Measurements from ENCODE around the gene KBTBD8. TPM values are rescaled to one million over a fixed set of nuclear protein-coding genes. Genes with fewer than 3 reads are reported as not detected.

KBTBD8 gene
- total and polyA plus RNA-seq, 2 of the 8 experiments (the other 6 are each of a cell fraction or from before 2014, with no cell fraction given): 3.2 to 23.9 TPM

GRCh38 chr3:66997560-66998112 is 471 bp upstream of the KBTBD8 start:
- Histone ChIP-seq H3K79me1 (ENCODE audit: low read depth, low read length) (peaks cover 3% of the 10 kb centered on the region; the same call in 1 of the 2 replicates), H3K23me2 (ENCODE audit: low read depth, low read length) (peaks cover 5% of the 10 kb centered on the region), H3K14ac (ENCODE audit: insufficient read length) (no peak overlapping the region), H2BK20ac (ENCODE audit: low read length) (no peak overlapping the region), H4K91ac (replicated peaks; ENCODE audit: insufficient read length, low read length) (no peak overlapping the region), H2AK5ac (ENCODE audit: low read depth, low read length) (no peak overlapping the region), H3K4me1 (replicated peaks in 1 of 4; ENCODE audit: control insufficient read depth in 3 of 4, insufficient read depth in 4 of 4, low read length in 3 of 4) (no peaks in the 10 kb centered on the region; a peak in 2 of 7 replicates), H3K23ac (ENCODE audit: insufficient read length) (no peak overlapping the region), H2AFZ (ENCODE audit: low read length) (no peak overlapping the region; the same call in 1 of the 2 replicates), H3K56ac (replicated peaks; ENCODE audit: insufficient read length, low read depth, low read length) (no peak overlapping the region), H3K79me2 (ENCODE audit: control insufficient read depth in 1 of 2, insufficient read depth in 2 of 2, low read length in 2 of 2) (peaks cover 0 to 14% of the 10 kb centered on the region in 2 experiments; a peak in 2 of 4 replicates), H4K20me1 (replicated peaks in 1 of 2; ENCODE audit: control insufficient read depth in 1 of 2, insufficient read depth in 2 of 2, low read length in 2 of 2) (peaks cover 0 to 3% of the 10 kb centered on the region in 2 experiments), H3K4me3 (ENCODE audit: extremely low read depth in 1 of 4, insufficient read depth in 2 of 4, low read depth in 3 of 4, low read length in 4 of 4) (peak overlapping the region in 3 of 4 experiments; percentile 13 to 79 (median 27); a peak in 4 of 8 replicates), H2BK15ac (ENCODE audit: low read length) (no peak overlapping the region), H3K27ac (ENCODE audit: low read depth, low read length) (no peak overlapping the region), H3K9me3 (ENCODE audit: insufficient read depth in 2 of 2, low read depth in 1 of 2, low read length in 1 of 2) (no peaks in the 10 kb centered on the region), H4K5ac (ENCODE audit: insufficient read length, low read depth, low read length) (no peak overlapping the region), H2BK120ac (replicated peaks; ENCODE audit: low read depth, low read length) (no peak overlapping the region), H3K9ac (replicated peaks in 1 of 4; ENCODE audit: extremely low read depth in 1 of 4, low read depth in 3 of 4, low read length in 3 of 4) (no peak overlapping the region), H3K18ac (ENCODE audit: extremely low read depth, low read length) (no peak overlapping the region), H3K4ac (replicated peaks; ENCODE audit: insufficient read length, low read depth, low read length) (no peak overlapping the region), H3K4me2 (ENCODE audit: insufficient read depth in 1 of 2, low read depth in 2 of 2, low read length in 2 of 2) (peak overlapping the region; percentile 16 to 62; a peak in 3 of 4 replicates), H4K8ac (ENCODE audit: extremely low read depth, insufficient read depth, low read length) (no peak overlapping the region), H2BK12ac (ENCODE audit: low read depth, low read length) (no peak overlapping the region), H3K36me3 (ENCODE audit: control insufficient read depth in 2 of 4, insufficient read depth in 4 of 4, low read length in 3 of 4) (no peaks in the 10 kb centered on the region), H2BK5ac (ENCODE audit: low read depth, low read length) (no peak overlapping the region), H3K27me3 (replicated peaks in 1 of 4; ENCODE audit: control insufficient read depth in 3 of 4, extremely low read depth in 1 of 4, insufficient read depth in 3 of 4, low read length in 3 of 4) (peaks cover 0 to 3% (median 0%) of the 10 kb centered on the region in 4 experiments; a peak in 2 of 7 replicates)
- 22% methylated on average over 18 of the region's 18 CpGs; no CpG with 5 or more reads in 1 of the 2 experiments for WGBS, 2 experiments (ENCODE audit: extremely low coverage in 1 of 2, insufficient coverage in 1 of 2, insufficient read length in 1 of 2, insufficient replicate concordance in 2 of 2, low coverage in 1 of 2, low lambda C conversion rate in 2 of 2, missing lambda C conversion rate in 1 of 2)
- ChIA-PET POLR2A (ENCODE audit: partially characterized antibody) (interaction anchor here (1.2 to 2.2 kb wide), 2 partner anchors 9 to 17 kb away, joined by 4 to 18 read pairs; no protein-coding TSS in a partner anchor), CTCF (ENCODE audit: partially characterized antibody) (interaction anchor here (0.9 to 4.0 kb wide), 4 partner anchors 8 to 27 kb away, joined by 3 to 15 read pairs (median 6); no protein-coding TSS in a partner anchor)
- DNase-seq (ENCODE audit: low read depth in 1 of 2, low spot score in 2 of 2): no peak
- no peak for FAIRE-seq
- TF ChIP-seq BCL11A (IDR thresholded peaks at IDR 0.05; ENCODE audit: low read depth in 2 of 2, low read length in 2 of 2) (no peak), SAP30 (IDR thresholded peaks at IDR 0.05; ENCODE audit: insufficient read depth, insufficient replicate concordance, low read length) (no peak), SP1 (IDR thresholded peaks at IDR 0.05; ENCODE audit: low read depth, low read length) (no peak), CEBPB (IDR thresholded peaks at IDR 0.05; ENCODE audit: low read depth, low read length) (no peak), POLR2AphosphoS5 (IDR thresholded peaks at IDR 0.05; ENCODE audit: low read depth, low read length) (no peak), JUN (IDR thresholded peaks at IDR 0.05; ENCODE audit: low read depth, low read length) (no peak), RFX5 (IDR thresholded peaks at IDR 0.05; ENCODE audit: borderline replicate concordance, low read depth, low read length) (no peak), CHD1 (IDR thresholded peaks at IDR 0.05; ENCODE audit: low read depth, low read length) (no peak)
